ENCODE measurements around the gene RRAGB. TPM values are rescaled to one million over a fixed set of nuclear protein-coding genes. Genes with fewer than 3 reads are reported as not detected.
"Not testable (repeated sequence)": the region's sequence is repeated elsewhere in the genome, so short reads cannot be mapped to it uniquely, and the experiment has no call there.

The RRAGB gene
- polyA plus RNA-seq, 3 donors, result 8.7 to 27.8 (median 16.3) TPM

- Mint-ChIP-seq H3K27me3 (ENCODE audit: low read depth in 3 of 3) (peaks cover 0 to 5% (median 1%) of the 10 kb centered on the region in 3 donors), H3K36me3 (peaks cover 54 to 57% of the 10 kb centered on the region in 2 donors), H3K4me1 (no peaks in the 10 kb centered on the region), H3K9me3 (peaks cover 0 to 6% (median 2%) of the 10 kb centered on the region in 7 donors), H3K4me3 (no peak overlapping the region), H3K27ac (no peak overlapping the region)
- no peak for TF ChIP-seq CTCF (IDR thresholded peaks at IDR 0.05)
- H4K20me1 ChIP-seq (ENCODE audit: insufficient read depth, low read length), result no peaks in the 10 kb centered on the region
- no peak overlapping the region for H3K9ac ChIP-seq (ENCODE audit: insufficient read depth, low read length, poor library complexity, severe bottlenecking)
- no peaks in the 10 kb centered on the region for H3K79me2 ChIP-seq (ENCODE audit: insufficient read depth, low read length)
- no peak overlapping the region for H3K4me3 ChIP-seq (replicated peaks in 1 of 3; ENCODE audit: low read depth in 2 of 3, low read length in 3 of 3)
- DNase-seq, result no peak
- H3K4me1 ChIP-seq (ENCODE audit: control insufficient read depth in 1 of 2, insufficient read depth in 2 of 2, low read length in 2 of 2), result no peaks in the 10 kb centered on the region
- H3K9me3 ChIP-seq (replicated peaks in 1 of 2; ENCODE audit: control insufficient read depth in 1 of 2, insufficient read depth in 1 of 2, low read length in 2 of 2), result no peaks in the 10 kb centered on the region
- H3K36me3 ChIP-seq (replicated peaks in 1 of 2; ENCODE audit: control insufficient read depth in 1 of 2, insufficient read depth in 2 of 2, low read length in 2 of 2), result peaks cover 58 to 72% of the 10 kb centered on the region in 2 donors
- no peak overlapping the region for H3K27ac ChIP-seq (ENCODE audit: low read depth in 1 of 2, low read length in 2 of 2)
- WGBS (ENCODE audit: insufficient coverage), result no CpG with 5 or more reads among the region's 2 CpGs
- no peak overlapping the region for H3K4me2 ChIP-seq (replicated peaks; ENCODE audit: extremely low read depth, low read length, poor library complexity, severe bottlenecking)
- no peak overlapping the region for H2AFZ ChIP-seq (ENCODE audit: insufficient read depth, low read depth, low read length, poor library complexity, severe bottlenecking)
- H3K27me3 ChIP-seq (ENCODE audit: control insufficient read depth in 2 of 2, insufficient read depth in 2 of 2, low read length in 2 of 2), result no peaks in the 10 kb centered on the region
- intact Hi-C loops (cut with micrococcal nuclease), result no loop called here
Measured at GRCh38 chrX:55742649-55743048, 25.1 kb downstream of the RRAGB start.

- H3K4me1 ChIP-seq (ENCODE audit: control insufficient read depth in 1 of 2, insufficient read depth in 2 of 2, low read length in 2 of 2); H2AFZ ChIP-seq (ENCODE audit: insufficient read depth, low read depth, low read length, poor library complexity, severe bottlenecking); H3K27me3 ChIP-seq (ENCODE audit: control insufficient read depth in 2 of 2, insufficient read depth in 2 of 2, low read length in 2 of 2); H3K9me3 ChIP-seq (replicated peaks in 1 of 2; ENCODE audit: control insufficient read depth in 1 of 2, insufficient read depth in 1 of 2, low read length in 2 of 2); intact Hi-C loops (cut with micrococcal nuclease); H3K4me1 Mint-ChIP-seq; H3K27me3 Mint-ChIP-seq (ENCODE audit: low read depth in 3 of 3); H3K79me2 ChIP-seq (ENCODE audit: insufficient read depth, low read length); H3K9ac ChIP-seq (ENCODE audit: insufficient read depth, low read length, poor library complexity, severe bottlenecking); H3K4me3 Mint-ChIP-seq; H3K4me3 ChIP-seq (replicated peaks in 1 of 3; ENCODE audit: low read depth in 2 of 3, low read length in 3 of 3); H3K27ac ChIP-seq (ENCODE audit: low read depth in 1 of 2, low read length in 2 of 2); H3K9me3 Mint-ChIP-seq; H3K4me2 ChIP-seq (replicated peaks; ENCODE audit: extremely low read depth, low read length, poor library complexity, severe bottlenecking); DNase-seq; H4K20me1 ChIP-seq (ENCODE audit: insufficient read depth, low read length): not testable (repeated sequence)
- Mint-ChIP-seq H3K27ac (peak overlapping the region in 1 of 7 donors; percentile 25), H3K36me3 (peaks cover 30 to 36% of the 10 kb centered on the region in 2 donors)
- peaks cover 31 to 54% of the 10 kb centered on the region in 2 donors for H3K36me3 ChIP-seq (replicated peaks in 1 of 2; ENCODE audit: control insufficient read depth in 1 of 2, insufficient read depth in 2 of 2, low read length in 2 of 2)
- WGBS (ENCODE audit: insufficient coverage), result 99% methylated on average over 18 of the region's 24 CpGs
Measured at GRCh38 chrX:55748463-55748862, 30.9 kb downstream of the RRAGB start.

All from CD14-positive monocyte (primary cell).